A549 (cell line): Measurements from ENCODE around the gene CMYA5.

Experiments
- EHF ChIP-seq: fragments of 250-450 bp; sonication (Bioruptor Pico); IDR thresholded peaks from 2 replicates; pipeline ENCODE4 v1.5.0; 2020; ENCODE audit warnings: mild to moderate bottlenecking
- EP300 ChIP-seq, 2 experiments: fragments of >200 bp; sonication (Bioruptor Twin); formaldehyde crosslinking; IDR thresholded peaks; 2 replicates in 1 of 2; 3 replicates in 1 of 2; pipeline ENCODE4 v1.6.1; 2016 to 2017
- JUNB ChIP-seq: fragments of >200 bp; sonication (Bioruptor Twin); formaldehyde crosslinking; IDR thresholded peaks from 2 replicates; pipeline ENCODE4 v1.6.1; 2016
- MAFK ChIP-seq: fragments of 450-650 bp; IDR thresholded peaks from 2 replicates; pipeline ENCODE4 v1.6.1; 2014; ENCODE audit not compliant: partially characterized antibody
- PHF8 ChIP-seq: fragments of 200-600 bp; sonication (generic); IDR thresholded peaks from 2 replicates; pipeline ENCODE4 v1.6.1; 2016; ENCODE audit warnings: low read depth, mild to moderate bottlenecking, antibody characterized with exemption, moderate library complexity, borderline replicate concordance
- RFX5 ChIP-seq: fragments of 450-650 bp; IDR thresholded peaks from 2 replicates; pipeline ENCODE4 v1.7.1; 2014; ENCODE audit warnings: antibody characterized with exemption, mild to moderate bottlenecking, moderate library complexity
- ZFP36 ChIP-seq: fragments of 450-650 bp; IDR thresholded peaks from 2 replicates; pipeline ENCODE4 v1.6.1; 2014; ENCODE audit warnings: borderline replicate concordance; ENCODE audit not compliant: partially characterized antibody
- TF ChIP-seq, protein P1 (sequence below): fragments of 250-450 bp; sonication (Bioruptor Pico); IDR thresholded peaks from 2 replicates; pipeline ENCODE4 v1.5.0; 2021; ENCODE audit warnings: mild to moderate bottlenecking, moderate library complexity, borderline replicate concordance
- TF ChIP-seq, protein P2 (sequence below): fragments of >200 bp; sonication (Bioruptor Twin); formaldehyde crosslinking; IDR thresholded peaks from 3 replicates; pipeline ENCODE4 v1.5.1; 2016

DNA sequence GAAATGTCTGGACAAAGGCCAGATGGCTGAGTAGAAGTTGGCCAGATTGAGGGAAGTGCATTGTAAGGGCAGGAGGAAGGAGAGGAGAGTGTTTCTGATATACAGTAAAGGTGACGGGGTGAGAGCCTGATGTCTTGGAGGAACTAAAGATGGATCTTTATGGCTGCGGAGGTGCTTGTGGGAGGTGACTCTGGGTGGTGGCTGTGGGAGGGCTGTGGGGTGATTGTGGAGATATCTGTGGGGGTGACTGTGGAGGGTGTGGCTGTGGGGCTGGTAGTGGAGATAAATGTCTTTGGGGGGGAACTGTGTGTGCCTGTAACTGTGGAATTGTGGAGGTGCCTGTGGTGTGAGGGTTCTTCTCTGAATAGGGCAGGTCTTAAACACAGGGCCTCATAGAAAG lies 121.4 kb downstream of the CMYA5 start:
- TF ChIP-seq, protein P1, sequence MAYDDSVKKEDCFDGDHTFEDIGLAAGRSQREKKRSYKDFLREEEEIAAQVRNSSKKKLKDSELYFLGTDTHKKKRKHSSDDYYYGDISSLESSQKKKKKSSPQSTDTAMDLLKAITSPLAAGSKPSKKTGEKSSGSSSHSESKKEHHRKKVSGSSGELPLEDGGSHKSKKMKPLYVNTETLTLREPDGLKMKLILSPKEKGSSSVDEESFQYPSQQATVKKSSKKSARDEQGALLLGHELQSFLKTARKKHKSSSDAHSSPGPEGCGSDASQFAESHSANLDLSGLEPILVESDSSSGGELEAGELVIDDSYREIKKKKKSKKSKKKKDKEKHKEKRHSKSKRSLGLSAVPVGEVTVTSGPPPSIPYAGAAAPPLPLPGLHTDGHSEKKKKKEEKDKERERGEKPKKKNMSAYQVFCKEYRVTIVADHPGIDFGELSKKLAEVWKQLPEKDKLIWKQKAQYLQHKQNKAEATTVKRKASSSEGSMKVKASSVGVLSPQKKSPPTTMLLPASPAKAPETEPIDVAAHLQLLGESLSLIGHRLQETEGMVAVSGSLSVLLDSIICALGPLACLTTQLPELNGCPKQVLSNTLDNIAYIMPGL (CRISPR knock-in tag): no peak
- TF ChIP-seq, protein P2, sequence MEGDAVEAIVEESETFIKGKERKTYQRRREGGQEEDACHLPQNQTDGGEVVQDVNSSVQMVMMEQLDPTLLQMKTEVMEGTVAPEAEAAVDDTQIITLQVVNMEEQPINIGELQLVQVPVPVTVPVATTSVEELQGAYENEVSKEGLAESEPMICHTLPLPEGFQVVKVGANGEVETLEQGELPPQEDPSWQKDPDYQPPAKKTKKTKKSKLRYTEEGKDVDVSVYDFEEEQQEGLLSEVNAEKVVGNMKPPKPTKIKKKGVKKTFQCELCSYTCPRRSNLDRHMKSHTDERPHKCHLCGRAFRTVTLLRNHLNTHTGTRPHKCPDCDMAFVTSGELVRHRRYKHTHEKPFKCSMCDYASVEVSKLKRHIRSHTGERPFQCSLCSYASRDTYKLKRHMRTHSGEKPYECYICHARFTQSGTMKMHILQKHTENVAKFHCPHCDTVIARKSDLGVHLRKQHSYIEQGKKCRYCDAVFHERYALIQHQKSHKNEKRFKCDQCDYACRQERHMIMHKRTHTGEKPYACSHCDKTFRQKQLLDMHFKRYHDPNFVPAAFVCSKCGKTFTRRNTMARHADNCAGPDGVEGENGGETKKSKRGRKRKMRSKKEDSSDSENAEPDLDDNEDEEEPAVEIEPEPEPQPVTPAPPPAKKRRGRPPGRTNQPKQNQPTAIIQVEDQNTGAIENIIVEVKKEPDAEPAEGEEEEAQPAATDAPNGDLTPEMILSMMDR: no peak
- TF ChIP-seq EHF: no peak
- TF ChIP-seq PHF8: no peak
- TF ChIP-seq JUNB: no peak
- no peak for TF ChIP-seq EP300 (IDR thresholded peaks at IDR 0.05)
- TF ChIP-seq RFX5: no peak
- TF ChIP-seq MAFK: no peak
- no peak for TF ChIP-seq ZFP36
